ENCODE results near the gene ZNF492.
"Not testable (repeated sequence)": the region's sequence is repeated elsewhere in the genome, so short reads cannot be mapped to it uniquely, and the experiment has no call there.

Gene ZNF492

DNA sequence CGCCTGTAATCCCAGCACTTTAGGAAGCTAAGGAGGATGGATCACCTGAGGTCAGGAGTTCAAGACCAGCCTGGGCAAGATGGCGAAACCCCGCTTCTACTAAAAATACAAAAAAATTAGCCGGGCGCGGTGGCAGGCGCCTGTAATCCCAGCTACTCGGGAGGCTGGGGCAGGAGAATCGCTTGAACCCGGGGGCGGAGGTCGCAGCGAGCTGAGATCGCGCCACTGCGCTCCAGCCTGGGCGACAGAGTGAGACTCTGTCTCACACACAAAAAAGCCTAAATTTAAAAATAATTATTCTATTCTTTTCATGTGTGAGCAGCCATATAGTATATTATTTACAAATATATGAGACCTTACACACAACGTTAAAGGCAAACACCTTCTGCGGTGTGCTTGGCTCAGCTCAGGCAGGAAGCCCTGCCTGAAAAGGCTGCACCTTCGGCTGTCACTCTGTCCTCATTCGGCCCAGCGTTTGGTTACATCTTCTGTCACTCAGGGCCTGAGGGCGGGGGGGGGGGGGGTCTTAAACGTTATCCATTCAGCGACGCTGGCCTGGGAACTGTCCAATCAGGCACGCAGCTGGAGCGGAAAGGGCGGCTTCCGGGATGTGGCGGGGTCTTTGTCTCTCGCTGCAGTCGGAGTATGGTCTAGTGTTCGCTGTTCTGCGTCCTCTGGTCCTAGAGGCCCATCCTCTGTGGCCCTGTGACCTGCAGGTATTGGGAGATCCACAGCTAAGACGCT is at the start of gene ZNF492:
Gene ZNF492, plus strand, starts transcription at position 619 of the 744 bp plus-strand sequence. CDS start 19,076 bp downstream, outside the sequence.
- peak; percentile 82 for DNase-seq

DNA sequence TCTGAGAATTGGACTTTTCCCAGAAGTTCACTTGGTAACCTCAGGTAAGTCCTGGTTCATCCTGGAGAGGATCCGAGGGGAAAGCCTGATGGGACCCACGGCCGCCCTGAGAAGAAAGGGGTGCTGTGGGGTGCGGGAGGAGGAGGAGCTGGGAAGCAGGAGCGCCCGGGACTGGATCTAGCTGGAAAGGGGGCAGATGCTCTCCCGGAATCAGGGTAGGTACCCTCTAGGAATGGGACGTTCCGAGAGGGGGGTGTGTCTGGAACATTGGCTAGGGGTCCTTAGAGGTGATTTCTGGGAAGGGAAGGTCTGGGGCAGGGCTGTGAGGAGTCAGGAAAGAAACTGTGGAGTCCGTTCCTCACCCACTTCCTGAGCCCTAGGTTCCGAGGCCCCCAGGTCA is 38.7 kb upstream of the ZNF492 start:
- DNase-seq: no peak

DNA sequence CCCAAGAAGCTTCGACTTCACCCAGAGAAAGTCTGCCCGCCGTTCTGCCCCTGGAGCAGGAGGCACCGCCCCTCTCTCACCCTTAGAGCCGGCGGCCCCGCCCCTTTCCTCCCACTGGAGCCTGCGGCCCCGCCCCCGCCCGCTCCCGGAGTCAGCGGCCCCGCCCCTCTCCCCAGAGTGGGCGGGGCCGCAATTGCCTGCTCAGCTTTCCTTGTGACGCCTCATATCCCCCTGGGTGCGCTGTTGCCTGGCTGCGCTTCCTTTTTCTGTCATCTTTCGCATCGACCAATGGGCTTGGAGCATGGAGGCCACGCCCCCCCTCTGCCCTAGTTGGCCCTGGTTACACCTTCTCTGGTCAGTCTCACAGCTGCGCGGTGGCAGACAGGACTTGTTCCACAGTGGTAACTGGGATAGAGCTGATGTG is 38.2 kb upstream of the ZNF492 start:
- no peak for DNase-seq

DNA sequence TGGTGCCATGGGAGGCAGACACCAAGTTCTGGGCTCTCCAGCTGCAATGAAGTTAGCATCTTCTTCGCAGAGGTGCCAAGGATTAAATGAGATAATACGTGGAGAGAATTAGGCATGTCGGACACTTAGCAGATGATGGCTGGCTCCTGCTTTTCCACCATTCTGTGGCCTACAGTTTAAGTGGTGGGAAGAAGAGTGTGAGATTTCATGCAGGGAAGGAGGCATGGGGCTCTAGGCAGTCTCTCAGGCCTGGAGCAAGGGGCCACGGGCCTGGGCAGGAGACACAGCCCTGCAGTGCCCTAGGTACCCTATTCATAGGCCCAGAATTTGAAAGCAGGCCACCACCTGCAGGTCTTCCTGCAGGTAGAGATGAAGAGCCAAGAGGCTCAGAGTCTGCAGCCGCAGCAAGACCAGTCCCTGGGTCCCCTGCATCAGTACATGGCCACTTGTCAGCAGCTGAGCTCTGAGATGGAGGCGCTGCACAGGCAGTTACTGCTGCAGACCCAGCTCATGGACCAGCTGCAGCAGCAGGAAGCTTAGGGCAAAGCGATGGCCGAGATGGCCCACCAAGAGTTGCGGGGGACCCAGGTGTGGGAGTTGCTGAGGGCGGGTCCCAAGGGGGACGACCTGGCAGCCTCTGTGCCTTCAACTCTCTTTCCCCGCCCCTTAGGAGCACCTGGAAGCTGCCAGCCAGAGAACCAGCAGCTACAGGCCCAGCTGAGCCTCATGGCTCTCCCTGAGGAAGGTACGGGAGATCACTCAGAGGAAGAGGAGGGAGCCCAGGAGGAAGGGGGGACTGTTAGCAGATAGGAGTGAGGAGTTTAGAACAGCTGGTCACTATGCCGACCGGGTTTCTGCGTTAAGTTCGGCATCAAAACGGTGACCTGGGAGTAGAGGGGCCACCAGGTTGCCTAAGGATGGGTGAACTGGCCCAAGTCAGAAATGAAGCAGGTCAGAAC is 33.2 kb upstream of the ZNF492 start:
- DNase-seq: no peak

DNA sequence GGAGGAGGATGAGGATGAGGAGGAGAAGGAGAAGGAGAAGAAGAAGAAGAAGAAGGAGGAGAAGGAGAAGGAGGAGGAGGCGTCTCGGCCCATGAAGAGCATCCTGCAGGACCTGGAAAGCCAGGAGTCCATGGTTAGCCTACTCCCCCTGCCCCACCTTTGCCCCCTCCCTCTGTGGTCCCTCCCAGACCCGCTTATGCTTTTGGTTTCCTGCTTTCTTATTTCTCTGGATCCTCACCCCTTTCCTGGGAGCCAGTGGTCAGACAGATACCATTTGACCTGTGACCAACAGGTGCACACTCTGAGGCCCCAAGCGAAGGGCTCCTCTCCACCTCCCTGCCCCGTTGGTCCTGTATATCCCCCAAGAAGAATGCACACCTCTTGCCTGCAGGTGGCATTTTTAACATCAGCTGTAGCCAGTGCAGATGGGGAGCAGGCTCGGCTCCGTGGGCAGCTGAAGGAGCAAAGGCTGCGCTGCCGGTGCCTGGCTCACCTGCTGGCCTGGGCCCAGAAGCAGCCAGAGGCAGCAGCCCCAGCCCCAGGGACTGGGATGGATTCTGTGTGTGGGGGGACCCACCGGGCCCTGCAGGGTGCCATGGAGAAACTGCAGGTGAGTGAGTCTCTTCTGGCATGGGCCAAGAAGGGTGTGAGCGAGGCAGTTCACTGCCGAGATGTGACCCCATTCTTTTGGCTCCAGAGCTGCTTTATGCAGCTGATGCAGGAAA is 32.1 kb upstream of the ZNF492 start:
- DNase-seq: no peak

DNA sequence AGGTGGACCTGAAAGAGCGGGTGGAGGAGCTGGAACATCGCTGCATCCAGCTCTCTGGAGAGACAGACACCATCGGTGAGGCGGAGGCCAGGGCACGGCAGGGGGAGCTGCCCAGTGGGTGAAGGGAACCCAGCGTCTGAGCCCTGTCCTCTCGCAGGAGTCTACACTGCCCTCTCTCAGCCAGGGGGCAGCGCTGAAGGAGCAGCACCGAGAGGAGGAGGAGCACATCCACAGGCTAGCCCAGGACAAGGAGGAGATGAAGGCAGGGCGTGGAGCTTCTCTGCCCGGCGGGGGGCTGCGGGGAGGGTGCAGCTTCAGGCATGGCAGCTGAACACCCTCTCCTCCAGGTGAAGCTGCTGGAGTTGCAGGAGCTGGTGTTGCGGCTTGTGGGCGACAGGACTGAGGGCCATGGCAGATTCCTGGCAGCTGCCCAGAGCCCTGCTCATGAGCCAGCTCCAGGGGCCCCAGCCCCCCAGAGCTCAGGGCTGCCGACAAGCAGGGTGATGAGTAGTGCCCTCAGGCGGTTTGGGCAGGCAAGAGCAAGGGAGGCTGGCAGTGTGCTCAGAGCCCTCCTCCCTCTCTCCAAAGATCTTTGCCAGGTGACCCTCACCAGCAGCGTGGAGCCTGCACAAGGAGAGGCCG is 31.4 kb upstream of the ZNF492 start:
- DNase-seq: no peak

DNA sequence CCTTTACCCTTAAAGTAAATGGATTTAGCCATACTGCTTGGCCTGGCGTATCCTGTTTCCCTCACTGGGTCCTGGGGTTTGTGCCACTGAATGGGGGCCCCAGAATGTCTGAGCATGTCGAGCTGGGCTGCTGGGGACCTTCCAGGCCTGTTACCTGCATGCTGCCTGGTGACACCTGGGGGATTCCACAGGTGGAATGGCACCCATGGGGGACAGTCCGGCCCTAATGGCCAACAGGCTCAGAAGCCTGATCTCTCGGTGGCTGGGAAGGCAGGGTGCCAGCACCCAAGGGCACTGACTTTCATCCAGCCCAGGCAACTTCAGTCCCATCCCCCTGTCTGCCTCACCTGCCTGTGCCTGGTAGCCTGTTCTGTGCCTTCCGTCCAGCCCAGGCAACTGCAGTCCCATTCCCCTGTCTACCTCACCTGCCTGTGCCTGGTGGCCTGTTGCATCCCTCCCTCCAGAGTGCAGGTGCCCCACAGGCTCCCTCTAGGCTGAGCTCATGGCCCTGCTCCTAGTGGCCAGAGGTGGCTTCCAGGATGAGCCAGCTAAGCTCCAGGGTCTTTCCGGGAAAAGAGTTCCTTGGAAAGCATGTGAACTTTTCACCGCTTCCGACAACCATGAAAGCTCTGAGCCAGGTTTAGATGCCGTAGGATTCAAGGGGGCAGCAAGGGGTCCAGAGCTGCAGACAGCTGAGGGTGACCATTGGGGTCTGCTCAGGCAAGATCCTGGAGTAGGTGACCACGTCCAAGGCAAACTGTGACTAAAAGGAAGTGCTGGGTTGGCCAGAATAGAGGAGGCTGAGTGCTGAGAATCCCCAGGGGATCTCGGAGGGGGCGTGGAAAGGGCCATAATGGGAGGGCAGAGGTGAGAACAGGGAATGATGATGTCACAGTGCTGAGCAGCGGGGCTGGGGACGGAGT is 30.3 kb upstream of the ZNF492 start:
- no peak for DNase-seq

DNA sequence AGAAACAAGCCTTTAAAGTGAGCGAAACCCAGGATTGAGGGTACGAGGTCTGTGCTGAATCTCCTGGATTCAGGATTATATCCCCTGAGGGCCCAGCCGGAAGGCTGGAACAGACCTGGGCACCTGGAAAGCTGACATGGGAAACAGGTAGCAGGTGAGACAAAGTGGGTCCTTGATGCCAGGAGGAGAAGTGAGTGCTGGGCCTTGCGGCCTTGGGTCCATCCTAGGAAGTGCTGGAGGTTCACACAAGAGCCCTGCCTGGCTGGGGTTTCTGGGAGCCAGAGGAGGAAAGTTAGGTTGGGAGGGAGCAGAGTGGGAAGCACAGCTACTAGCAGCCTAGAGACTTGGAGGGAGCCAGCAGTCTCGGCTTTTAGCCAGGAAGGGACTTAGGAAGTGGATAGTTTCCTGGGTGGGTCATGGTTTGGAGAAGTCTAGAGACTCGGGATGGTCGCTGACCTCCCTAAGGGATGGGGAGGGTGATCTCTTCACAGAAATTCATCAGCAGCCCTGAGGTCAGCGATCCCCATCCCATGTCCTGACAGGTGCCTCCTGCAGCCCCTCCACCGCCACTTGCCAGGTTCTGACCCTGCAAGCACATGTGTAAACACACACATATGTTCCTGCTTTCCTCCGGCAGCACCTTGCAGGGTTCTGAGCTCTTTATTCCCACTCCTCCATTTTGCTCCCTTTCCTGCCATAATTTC is 29.4 kb upstream of the ZNF492 start:
- no peak for DNase-seq

DNA sequence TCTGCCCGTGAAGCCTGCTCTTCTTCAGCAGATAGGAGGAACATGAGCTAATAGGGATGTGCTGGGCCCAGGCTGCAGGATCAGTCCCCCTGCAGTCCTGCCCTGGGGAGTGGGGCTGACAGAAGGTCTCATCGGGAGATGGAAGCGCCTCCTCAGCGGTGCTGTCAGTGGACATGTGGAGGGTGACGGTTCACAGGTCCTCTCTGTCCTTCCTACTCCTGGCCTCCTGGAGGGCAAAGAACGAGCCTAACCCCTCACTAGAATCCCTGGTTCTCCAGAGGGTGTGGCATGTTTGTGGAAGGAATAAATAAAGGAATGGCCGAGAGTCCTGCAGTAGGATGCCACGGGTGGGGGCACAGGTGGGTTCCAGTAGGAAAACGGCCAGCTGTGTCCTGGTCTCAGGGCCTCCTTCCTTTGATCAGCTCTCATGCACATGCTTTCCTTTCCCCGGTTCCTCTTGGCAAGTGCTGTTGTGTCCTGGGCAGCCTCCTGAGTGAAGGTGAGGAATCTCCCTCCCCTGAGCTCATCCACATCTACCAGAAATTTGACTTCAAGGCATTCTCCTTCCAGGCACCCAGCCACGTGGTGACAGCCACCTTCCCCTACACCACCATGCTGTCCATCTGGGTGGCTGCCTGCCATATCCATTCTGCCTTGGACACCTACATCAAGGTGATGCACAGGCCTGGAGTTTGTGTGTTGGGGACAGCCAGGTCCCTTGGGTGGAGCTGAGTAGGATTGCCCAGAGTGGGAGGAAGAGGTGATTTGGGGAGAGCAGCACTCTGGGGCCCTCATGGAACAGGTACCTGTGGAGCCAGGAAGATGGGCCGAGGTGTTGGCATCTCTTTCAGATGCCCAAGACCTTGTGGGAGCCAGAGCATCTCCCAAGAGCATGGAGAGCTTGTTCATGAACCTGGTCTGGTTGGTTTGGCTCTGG is 28.6 kb upstream of the ZNF492 start:
- DNase-seq: no peak

DNA sequence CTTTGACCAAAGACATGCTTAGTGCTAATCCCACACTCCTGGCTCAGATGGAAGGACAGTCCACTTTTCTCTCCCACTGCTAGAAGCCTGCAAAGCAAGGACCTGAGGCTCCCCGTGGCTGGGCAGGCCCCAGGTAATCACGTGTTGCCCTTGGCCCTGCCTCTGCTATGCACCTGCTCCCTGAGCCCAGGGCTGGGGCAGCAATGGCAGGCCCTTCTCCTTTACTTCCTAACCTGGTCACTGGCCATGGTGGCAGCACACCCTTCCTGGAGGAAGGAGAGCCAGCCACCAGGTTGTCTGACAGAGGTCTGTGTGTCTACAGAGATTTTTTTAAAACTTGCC is 27.9 kb upstream of the ZNF492 start:
- no peak for DNase-seq

DNA sequence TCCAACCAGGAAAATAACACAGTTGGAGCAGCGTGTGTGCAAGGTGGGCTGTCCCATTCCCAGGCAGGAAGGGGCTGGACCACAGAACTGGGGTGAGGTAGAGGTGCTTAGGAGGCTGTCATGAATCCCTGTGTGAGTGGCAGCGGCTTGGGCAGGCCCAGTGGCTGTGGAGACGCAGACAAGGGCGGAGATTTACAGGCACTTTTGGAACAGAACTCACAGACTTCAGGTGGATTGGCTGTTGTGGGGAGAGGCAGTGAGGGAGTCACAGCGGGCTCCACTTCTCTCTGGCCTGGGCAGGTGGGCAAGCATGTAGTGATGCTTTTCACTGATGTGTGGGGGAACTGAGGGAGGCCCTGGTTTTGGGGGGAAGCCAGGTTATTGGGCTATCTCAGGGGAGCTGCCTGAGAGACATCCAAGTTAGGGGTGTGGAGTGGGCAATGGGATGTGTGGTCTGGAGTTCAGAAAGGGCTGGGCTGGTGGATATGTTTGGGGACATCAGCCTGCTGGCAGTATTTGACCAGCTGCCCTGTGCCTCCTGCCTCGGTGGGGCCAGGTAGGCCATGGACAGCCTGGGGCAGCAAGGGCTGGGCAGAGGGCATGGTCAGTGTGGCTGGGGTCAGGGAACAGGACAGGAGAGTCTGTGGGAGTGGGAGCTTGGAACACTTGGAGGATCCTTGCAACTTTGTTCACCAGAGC is 27.0 kb upstream of the ZNF492 start:
- no peak for DNase-seq

DNA sequence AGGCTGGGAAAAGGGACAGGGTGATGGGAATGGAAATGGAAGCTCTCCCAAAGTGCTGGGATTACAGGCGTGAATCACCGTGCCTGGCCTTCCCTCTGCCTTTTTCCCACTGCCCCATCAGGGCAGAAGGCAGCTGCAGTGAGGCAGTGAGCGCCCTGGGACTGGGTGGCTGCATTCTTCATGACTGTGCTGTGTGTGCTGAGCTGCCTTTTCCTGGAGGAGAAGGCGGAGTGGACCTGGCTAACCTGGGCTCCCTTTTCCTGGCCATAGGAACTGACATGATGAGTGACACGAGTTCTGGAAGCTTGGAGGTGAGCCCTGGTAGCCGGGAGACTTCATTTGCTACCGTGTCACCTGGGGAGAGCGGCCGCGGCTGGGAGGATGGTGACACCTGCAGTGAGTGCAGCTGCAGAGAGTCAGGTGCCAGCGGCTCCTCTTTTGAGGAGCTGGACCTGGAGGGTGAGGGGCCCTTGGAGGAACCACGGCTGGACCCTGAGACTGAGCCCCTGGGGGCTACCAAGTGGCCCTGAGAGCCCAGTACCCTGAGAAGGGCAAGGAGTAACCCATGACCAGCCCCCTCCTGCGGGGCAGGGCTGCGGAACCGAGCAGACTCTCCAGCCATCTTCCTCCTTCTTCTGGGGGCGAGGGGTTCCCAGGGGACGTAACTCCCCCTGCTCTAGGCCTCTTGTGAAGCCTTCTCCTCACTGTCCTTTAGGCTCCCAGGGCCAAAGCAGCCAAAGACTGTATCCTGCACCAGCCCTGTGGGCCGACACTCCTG is 26.3 kb upstream of the ZNF492 start:
- no peak for DNase-seq

DNA sequence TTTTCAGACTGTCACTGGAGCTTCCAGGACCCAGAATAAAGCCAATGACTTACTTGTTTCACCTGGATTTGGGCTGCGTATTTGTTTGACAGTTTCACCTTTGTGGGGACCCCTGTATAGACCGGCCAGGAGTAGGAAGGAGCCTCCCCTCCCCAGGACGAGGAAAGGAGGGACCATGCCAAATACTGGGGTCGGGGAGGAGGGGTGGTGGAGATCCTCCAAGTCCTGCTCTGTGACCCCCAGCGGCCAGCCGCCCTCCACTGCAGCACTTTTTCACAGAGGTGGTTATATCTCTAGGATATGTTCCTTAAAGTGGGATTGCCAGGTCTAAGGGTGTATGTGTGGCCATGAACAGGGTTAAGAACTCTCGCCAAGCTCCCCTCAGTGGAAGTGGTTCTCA is 25.7 kb upstream of the ZNF492 start:
- DNase-seq: no peak

DNA sequence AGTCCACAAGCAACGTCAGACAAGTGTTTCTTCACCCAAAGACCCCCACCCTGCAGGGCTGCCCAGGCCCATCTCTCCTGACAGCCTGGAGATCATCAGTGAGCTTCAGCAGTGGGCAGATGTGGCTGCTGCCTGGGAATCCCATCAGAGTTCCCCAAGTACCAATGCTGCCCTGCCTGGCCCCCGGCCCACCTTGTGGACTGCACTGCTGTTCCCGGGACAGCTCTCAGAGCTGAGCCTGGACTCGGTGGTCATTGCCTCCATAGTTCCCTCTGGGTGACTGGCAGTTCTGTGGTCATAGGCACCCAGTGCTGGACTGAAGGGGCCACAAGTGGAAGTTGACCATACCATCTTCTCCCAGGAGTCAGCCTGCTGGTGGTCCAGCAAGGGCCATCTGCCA is 24.5 kb upstream of the ZNF492 start:
- no peak for DNase-seq

DNA sequence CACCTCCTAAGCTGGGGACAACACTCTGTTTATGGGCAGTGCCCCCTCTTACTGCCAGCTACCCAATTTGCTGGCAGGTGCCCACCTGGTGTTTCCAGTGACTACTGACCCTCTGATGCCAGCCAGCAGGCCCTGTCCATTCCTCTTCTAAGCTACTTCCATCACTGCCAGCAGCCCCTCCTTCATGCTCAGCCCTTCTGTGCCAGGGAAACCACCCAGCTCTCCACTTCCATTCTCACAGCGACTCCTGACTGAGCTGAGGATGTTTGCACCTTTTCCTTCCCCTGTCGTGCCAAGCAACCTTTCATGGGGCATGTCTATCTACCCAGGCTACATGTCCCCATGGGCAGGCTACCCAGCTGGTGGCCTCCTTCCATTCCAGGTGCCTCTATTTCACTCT is 24.0 kb upstream of the ZNF492 start:
- no peak for DNase-seq

DNA sequence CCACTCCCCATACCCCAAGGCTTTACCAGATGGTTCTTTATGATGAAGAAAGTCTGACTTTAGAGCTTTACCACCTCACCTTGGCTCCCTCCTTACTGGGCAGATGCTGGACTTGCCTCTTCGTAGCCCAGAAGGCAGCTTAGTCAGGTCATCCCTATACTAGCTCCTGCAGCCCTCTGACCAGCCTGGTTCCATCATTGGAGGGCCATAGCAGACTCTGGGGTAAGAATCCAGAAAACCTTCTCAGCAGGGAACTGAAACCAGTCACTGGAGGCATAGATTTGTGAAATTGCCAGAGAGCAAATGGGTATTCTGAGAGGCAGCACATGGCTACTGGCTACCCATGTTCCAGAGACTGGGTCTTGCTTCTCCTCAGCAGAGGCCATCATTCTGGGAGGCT is 21.8 kb upstream of the ZNF492 start:
- no peak for DNase-seq

DNA sequence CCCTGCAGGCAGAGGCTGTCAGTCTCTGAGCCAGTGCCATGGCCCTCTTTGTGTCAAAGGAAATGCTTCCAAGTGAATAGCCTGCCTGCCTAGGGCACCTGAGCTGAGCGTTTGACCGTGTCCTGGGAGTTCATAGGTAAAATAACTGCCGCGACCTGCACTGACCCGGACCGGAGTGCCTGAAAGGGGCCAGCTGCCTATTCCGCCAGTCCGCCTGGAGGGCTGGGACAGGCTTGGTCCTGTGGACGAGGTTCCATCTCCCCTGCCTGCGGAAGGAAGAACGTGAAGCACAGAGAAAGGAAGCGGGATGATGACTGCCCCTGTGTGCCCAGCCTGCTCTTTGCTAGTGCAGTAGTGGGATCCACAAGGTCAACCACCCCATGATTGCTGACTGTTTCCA is 17.5 kb upstream of the ZNF492 start:
- DNase-seq: no peak

DNA sequence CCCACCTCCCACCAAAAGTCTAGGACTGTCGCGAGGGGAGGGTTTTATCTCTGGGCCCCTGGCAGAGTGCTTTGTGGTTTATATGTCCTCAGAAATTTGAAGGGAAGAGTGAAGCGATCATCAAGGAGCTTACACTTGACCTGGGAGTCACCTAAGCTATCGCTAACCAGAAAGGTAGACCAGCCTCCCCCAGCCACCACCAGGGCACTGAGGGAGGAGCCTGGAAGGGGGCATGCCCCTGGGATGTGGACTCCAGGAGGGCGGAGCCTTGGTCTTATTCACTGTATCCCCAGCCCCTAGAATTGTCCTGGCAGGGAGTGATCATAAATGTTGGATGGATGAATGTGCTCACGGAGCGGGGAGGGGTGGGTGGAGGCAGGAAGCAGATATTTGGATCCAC is 16.9 kb upstream of the ZNF492 start:
- DNase-seq: not testable (repeated sequence)

All from activated CD4-positive, alpha-beta T cell treated with anti-CD3 and anti-CD28 coated beads, Interleukin-10, Interleukin-2, amounts not matched to agents 100 ng/mL and 50 ng/mL, durations not matched to agents 16 hours and 8 hours (primary cell).